Measurements from ENCODE around the gene KCNN2.

DNA sequence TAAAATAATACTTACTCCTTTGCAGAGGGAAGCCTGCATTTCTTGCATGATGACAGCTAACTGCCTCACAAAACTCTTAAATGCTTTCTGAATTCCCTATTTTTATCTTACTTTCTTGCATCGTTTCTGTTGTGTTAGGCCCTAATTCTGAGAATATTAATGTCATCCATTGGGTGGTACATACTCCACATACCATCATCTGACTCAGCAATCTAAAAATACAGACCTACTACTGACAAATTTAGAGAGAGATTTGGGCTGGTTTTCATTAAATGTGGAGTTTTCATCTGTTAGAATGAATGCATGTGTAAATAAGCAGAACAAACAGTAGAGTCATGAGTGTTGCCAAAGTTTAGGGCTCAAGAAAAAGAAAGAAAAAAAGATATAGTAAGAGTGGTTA is 26.5 kb upstream of the KCNN2 start:
- TF ChIP-seq, protein P1, sequence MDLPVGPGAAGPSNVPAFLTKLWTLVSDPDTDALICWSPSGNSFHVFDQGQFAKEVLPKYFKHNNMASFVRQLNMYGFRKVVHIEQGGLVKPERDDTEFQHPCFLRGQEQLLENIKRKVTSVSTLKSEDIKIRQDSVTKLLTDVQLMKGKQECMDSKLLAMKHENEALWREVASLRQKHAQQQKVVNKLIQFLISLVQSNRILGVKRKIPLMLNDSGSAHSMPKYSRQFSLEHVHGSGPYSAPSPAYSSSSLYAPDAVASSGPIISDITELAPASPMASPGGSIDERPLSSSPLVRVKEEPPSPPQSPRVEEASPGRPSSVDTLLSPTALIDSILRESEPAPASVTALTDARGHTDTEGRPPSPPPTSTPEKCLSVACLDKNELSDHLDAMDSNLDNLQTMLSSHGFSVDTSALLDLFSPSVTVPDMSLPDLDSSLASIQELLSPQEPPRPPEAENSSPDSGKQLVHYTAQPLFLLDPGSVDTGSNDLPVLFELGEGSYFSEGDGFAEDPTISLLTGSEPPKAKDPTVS (IDR thresholded peaks at IDR 0.05; ENCODE audit: low read depth, low read length): no peak
- no peak for TF ChIP-seq EP300 (IDR thresholded peaks at IDR 0.05; ENCODE audit: borderline replicate concordance in 1 of 2, control insufficient read depth in 1 of 2, low read depth in 2 of 2, low read length in 2 of 2)
- TF ChIP-seq, protein P2, sequence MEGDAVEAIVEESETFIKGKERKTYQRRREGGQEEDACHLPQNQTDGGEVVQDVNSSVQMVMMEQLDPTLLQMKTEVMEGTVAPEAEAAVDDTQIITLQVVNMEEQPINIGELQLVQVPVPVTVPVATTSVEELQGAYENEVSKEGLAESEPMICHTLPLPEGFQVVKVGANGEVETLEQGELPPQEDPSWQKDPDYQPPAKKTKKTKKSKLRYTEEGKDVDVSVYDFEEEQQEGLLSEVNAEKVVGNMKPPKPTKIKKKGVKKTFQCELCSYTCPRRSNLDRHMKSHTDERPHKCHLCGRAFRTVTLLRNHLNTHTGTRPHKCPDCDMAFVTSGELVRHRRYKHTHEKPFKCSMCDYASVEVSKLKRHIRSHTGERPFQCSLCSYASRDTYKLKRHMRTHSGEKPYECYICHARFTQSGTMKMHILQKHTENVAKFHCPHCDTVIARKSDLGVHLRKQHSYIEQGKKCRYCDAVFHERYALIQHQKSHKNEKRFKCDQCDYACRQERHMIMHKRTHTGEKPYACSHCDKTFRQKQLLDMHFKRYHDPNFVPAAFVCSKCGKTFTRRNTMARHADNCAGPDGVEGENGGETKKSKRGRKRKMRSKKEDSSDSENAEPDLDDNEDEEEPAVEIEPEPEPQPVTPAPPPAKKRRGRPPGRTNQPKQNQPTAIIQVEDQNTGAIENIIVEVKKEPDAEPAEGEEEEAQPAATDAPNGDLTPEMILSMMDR (IDR thresholded peaks at IDR 0.05 in 2 of 3, conservative IDR thresholded peaks at IDR 0.05 in 1 of 3; ENCODE audit: control insufficient read depth in 2 of 3, extremely low read depth in 1 of 3, insufficient read depth in 1 of 3, low read depth in 3 of 3, low read length in 3 of 3): no peak
- no peak for TF ChIP-seq MXI1 (IDR thresholded peaks at IDR 0.05; ENCODE audit: low read depth, low read length)
